Caco-2 (cell line): ENCODE measurements around the gene DBH. TPM values are rescaled to one million over a fixed set of nuclear protein-coding genes. Genes with fewer than 3 reads are reported as not detected.

Source experiments
- BruUV-seq: library from RNA; stranded (reverse); fragments of 400-500 nt; replicated peaks from 2 replicates; lab custom pipeline; 2021; lab: Mats Ljungman, UMichigan
- CTCF ChIA-PET: fragments of 300-600 bp; sonication (Branson Sonifier 250); formaldehyde crosslinking; loops from one replicate; lab custom pipeline; 2022; ENCODE audit warnings: antibody characterized with exemption; lab: Charles Lee
- POLR2A ChIA-PET: fragments of 300-600 bp; sonication (Branson Sonifier 250); formaldehyde crosslinking; loops from one replicate; lab custom pipeline; 2022; ENCODE audit warnings: antibody characterized with exemption; lab: Charles Lee
- DNase-seq, 2 experiments: peaks; one replicate each; pipeline versions ENCODE4 v3.0.0 to v3.0.0-alpha.2; 2020 to 2022
- H3K27me3 ChIP-seq: replicated peaks from 2 replicates; pipeline ENCODE4 v1.6.0; 2011; ENCODE audit warnings: low read length; ENCODE audit not compliant: control insufficient read depth, insufficient read depth
- H3K36me3 ChIP-seq: 2 replicates; pipeline ENCODE4 v1.5.1; 2011; ENCODE audit warnings: low read length; ENCODE audit not compliant: control insufficient read depth, insufficient read depth
- H3K4me1 ChIP-seq: fragments of 250-450 bp; sonication (Bioruptor Pico); 2 replicates; pipeline ENCODE4 v1.5.1; 2020; ENCODE audit warnings: mild to moderate bottlenecking
- H3K4me3 ChIP-seq: 2 replicates; pipeline ENCODE4 v1.5.1; 2011; ENCODE audit warnings: low read depth, mild to moderate bottlenecking, control low read depth, low read length
- H3K9me3 ChIP-seq: fragments of 250-450 bp; sonication (Bioruptor Pico); 2 replicates; pipeline ENCODE4 v1.5.1; 2020; ENCODE audit warnings: mild to moderate bottlenecking, moderate library complexity
- H3K27ac Mint-ChIP-seq: one replicate; pipeline ENCODE4 v1.8.0; 2022; ENCODE audit warnings: mixed read lengths; ENCODE audit not compliant: unreplicated experiment
- H3K27me3 Mint-ChIP-seq: one replicate; pipeline ENCODE4 v1.8.0; 2022; ENCODE audit warnings: mixed read lengths; ENCODE audit not compliant: insufficient read depth, unreplicated experiment
- H3K36me3 Mint-ChIP-seq: one replicate; pipeline ENCODE4 v1.8.0; 2022; ENCODE audit warnings: mild to moderate bottlenecking, mixed read lengths; ENCODE audit not compliant: insufficient read depth, unreplicated experiment
- H3K4me1 Mint-ChIP-seq: one replicate; pipeline ENCODE4 v1.8.0; 2022; ENCODE audit warnings: low read depth, mixed read lengths; ENCODE audit not compliant: unreplicated experiment
- H3K4me3 Mint-ChIP-seq: one replicate; pipeline ENCODE4 v1.8.0; 2022; ENCODE audit warnings: mild to moderate bottlenecking, moderate library complexity, mixed read lengths; ENCODE audit not compliant: unreplicated experiment
- H3K9me3 Mint-ChIP-seq: one replicate; pipeline ENCODE4 v1.8.0; 2022; ENCODE audit warnings: mixed read lengths; ENCODE audit not compliant: unreplicated experiment
- intact Hi-C: fragments of 100-400 bp; cut with micrococcal nuclease; formaldehyde crosslinking; loops from one replicate; pipeline ENCODE4 v1.10.0; 2022; ENCODE audit not compliant: unreplicated experiment
- total RNA-seq: library from RNA; stranded (reverse); gene quantifications from 2 replicates; pipeline ENCODE4 v1.2.3, GENCODE V29; 2022
- TF ChIP-seq, protein P1 (sequence below), 2 experiments: fragments of 200-600 bp in 1 of 2; IDR thresholded peaks; 1 replicate in 1 of 2; 2 replicates in 1 of 2; pipeline versions ENCODE4 v1.5.1 to v1.8.0; 2011 to 2022; ENCODE audit warnings: antibody characterized with exemption in 1 of 2, control low read depth in 1 of 2, inconsistent platforms in 1 of 2, low read depth in 1 of 2, low read length in 1 of 2, mild to moderate bottlenecking in 1 of 2, moderate library complexity in 1 of 2; ENCODE audit not compliant: insufficient read depth in 1 of 2, severe bottlenecking in 1 of 2, unreplicated experiment in 1 of 2

The DBH gene
- total RNA-seq, 1 experiment from 2014 or later: not detected

GRCh38 chr9:133647148-133647547, 11.0 kb downstream of the DBH start:
- Histone ChIP-seq H3K36me3 (no peaks in the 10 kb centered on the region), H3K4me3 (no peak overlapping the region), H3K9me3 (no peaks in the 10 kb centered on the region), H3K4me1 (no peaks in the 10 kb centered on the region), H3K27me3 (peaks cover 1% of the 10 kb centered on the region)
- H3K4me3 Mint-ChIP-seq: no peak overlapping the region
- ChIA-PET CTCF (no interaction called here), POLR2A (no interaction called here)
- DNase-seq: no peak
- H3K9me3 Mint-ChIP-seq: no peaks in the 10 kb centered on the region
- TF ChIP-seq, protein P1, sequence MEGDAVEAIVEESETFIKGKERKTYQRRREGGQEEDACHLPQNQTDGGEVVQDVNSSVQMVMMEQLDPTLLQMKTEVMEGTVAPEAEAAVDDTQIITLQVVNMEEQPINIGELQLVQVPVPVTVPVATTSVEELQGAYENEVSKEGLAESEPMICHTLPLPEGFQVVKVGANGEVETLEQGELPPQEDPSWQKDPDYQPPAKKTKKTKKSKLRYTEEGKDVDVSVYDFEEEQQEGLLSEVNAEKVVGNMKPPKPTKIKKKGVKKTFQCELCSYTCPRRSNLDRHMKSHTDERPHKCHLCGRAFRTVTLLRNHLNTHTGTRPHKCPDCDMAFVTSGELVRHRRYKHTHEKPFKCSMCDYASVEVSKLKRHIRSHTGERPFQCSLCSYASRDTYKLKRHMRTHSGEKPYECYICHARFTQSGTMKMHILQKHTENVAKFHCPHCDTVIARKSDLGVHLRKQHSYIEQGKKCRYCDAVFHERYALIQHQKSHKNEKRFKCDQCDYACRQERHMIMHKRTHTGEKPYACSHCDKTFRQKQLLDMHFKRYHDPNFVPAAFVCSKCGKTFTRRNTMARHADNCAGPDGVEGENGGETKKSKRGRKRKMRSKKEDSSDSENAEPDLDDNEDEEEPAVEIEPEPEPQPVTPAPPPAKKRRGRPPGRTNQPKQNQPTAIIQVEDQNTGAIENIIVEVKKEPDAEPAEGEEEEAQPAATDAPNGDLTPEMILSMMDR (IDR thresholded peaks at IDR 0.05; ENCODE audit: insufficient read depth in 1 of 2, low read depth in 1 of 2, low read length in 1 of 2, severe bottlenecking in 1 of 2, unreplicated experiment in 1 of 2): no peak
- peaks cover 23% of the 10 kb centered on the region for H3K27me3 Mint-ChIP-seq
- intact Hi-C loops: no loop called here
- no peak overlapping the region for H3K27ac Mint-ChIP-seq
- BruUV-seq: no TSS peak
- no peaks in the 10 kb centered on the region for H3K4me1 Mint-ChIP-seq
- no peaks in the 10 kb centered on the region for H3K36me3 Mint-ChIP-seq

DNA sequence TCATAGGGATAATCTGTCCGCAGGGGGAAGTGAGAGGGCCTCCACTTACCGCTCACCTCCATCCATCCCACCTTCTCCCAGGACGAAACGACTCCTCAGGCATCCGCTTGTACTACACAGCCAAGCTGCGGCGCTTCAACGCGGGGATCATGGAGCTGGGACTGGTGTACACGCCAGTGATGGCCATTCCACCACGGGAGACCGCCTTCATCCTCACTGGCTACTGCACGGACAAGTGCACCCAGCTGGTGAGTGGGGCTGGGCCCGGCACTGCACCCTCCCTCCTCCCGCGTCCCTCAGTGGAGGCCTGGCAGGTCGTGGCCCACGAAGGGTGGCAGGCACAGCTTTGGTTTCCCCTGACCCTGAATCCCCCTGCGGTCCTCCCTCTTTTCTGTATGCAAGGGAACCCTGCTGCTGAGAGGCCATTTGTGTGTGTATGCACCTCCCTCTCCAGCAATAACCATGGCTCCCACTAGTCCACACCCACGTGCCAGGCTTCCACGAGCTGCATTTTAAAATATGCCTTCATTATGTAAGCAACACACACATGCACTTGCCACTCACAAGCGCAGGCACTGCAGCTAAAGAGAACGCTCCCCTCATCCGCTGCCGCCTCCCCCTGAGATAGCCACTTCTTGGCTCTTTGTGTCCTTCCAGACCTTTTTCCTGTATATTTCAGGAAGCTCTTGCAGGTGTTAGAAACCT, 11.8 kb downstream of the DBH start:
- H3K9me3 ChIP-seq: no peaks in the 10 kb centered on the region
- no peaks in the 10 kb centered on the region for H3K4me1 Mint-ChIP-seq
- H3K4me3 Mint-ChIP-seq: no peak overlapping the region
- no peaks in the 10 kb centered on the region for H3K36me3 Mint-ChIP-seq
- H3K27me3 ChIP-seq: peaks cover 1% of the 10 kb centered on the region
- H3K9me3 Mint-ChIP-seq: no peaks in the 10 kb centered on the region
- no peak for DNase-seq
- H3K36me3 ChIP-seq: no peaks in the 10 kb centered on the region
- H3K27me3 Mint-ChIP-seq: peaks cover 20% of the 10 kb centered on the region
- TF ChIP-seq, protein P1 (IDR thresholded peaks at IDR 0.05; ENCODE audit: insufficient read depth in 1 of 2, low read depth in 1 of 2, low read length in 1 of 2, severe bottlenecking in 1 of 2, unreplicated experiment in 1 of 2): no peak
- ChIA-PET POLR2A (no interaction called here), CTCF (no interaction called here)
- no TSS peak for BruUV-seq
- no peak overlapping the region for H3K27ac Mint-ChIP-seq
- H3K4me3 ChIP-seq: no peak overlapping the region
- intact Hi-C loops: no loop called here
- H3K4me1 ChIP-seq: no peaks in the 10 kb centered on the region

GRCh38 chr9:133649194-133649593, 13.0 kb downstream of the DBH start:
- no peak for DNase-seq
- no peaks in the 10 kb centered on the region for H3K4me1 Mint-ChIP-seq
- Histone ChIP-seq H3K4me3 (no peak overlapping the region), H3K4me1 (no peaks in the 10 kb centered on the region), H3K27me3 (peaks cover 1% of the 10 kb centered on the region), H3K36me3 (no peaks in the 10 kb centered on the region), H3K9me3 (no peaks in the 10 kb centered on the region)
- ChIA-PET CTCF (no interaction called here), POLR2A (no interaction called here)
- TF ChIP-seq, protein P1 (IDR thresholded peaks at IDR 0.05; ENCODE audit: insufficient read depth in 1 of 2, low read depth in 1 of 2, low read length in 1 of 2, severe bottlenecking in 1 of 2, unreplicated experiment in 1 of 2): no peak
- no peak overlapping the region for H3K4me3 Mint-ChIP-seq
- H3K36me3 Mint-ChIP-seq: no peaks in the 10 kb centered on the region
- H3K27ac Mint-ChIP-seq: no peak overlapping the region
- H3K27me3 Mint-ChIP-seq: peaks cover 20% of the 10 kb centered on the region
- intact Hi-C loops: no loop called here
- no peaks in the 10 kb centered on the region for H3K9me3 Mint-ChIP-seq
- BruUV-seq: no TSS peak
